HG02973 (cell line): ENCODE data around the gene CMKLR1.

ENCODE experiments used
- ATAC-seq: cut with Tn5 transposase; IDR thresholded peaks from one replicate; pipeline ENCODE4 v1.9.1; 2021; ENCODE audit warnings: moderate library complexity; ENCODE audit not compliant: unreplicated experiment

Gene CMKLR1

GRCh38 chr12:108363165-108363564 lies 24.1 kb upstream of the CMKLR1 start:
- ATAC-seq = no peak

DNA sequence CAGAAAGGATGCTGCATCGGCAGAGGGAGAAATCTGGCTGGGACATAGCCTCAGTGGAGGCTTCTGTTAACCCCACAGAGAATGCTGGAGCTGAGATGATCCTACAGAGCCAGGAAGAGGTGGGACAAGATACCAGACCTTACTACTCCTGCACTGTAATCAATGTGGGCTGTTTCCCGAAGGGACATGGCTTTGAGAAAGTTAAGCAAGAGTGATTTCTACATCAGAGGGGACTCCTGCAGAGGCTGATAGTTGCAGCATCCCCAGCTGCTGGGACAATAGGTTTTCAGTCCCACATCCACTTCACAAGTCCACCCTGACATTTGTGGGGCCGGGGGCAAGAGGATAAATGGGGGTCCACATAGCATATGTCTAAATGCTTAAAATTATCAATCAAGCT lies 22.5 kb upstream of the CMKLR1 start:
- no peak for ATAC-seq

DNA sequence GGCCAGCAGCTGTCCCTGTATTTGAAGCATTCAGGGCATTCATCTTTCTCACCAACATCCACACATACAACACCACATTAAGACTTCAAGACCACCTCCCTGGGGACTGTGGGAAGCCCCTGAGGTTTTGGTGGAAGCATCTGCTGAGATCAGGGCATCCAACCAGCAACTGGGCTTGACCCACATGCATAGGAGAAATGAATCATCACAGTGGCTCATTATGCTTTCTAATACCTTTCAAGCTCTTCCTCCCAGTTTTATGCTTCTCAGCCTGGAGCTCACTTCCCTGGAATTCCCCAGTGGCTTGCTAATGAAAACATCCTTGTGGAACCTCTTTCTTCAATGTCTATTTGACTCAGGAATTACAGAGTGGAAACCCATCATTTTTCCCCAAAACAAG lies 21.4 kb upstream of the CMKLR1 start:
- no peak for ATAC-seq

DNA sequence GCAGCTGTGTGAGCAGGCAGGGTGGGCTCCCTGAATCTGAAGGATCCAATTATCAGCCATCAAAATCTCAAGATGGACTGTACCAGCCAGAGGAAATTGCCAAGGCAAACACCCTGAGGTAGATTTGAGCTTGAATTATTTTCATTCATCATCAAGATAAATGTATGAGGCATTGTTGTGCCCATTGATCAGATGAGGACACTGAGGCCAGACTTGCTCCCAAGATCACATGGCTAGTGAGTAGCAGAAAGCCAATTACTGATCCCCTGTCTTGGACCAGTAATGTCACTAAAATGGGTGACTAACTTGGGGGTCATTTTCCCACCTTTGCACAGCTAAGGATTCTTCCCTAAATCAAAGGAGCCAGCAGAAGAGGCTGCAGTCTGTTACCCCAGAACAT lies 20.9 kb upstream of the CMKLR1 start:
- no peak for ATAC-seq

DNA sequence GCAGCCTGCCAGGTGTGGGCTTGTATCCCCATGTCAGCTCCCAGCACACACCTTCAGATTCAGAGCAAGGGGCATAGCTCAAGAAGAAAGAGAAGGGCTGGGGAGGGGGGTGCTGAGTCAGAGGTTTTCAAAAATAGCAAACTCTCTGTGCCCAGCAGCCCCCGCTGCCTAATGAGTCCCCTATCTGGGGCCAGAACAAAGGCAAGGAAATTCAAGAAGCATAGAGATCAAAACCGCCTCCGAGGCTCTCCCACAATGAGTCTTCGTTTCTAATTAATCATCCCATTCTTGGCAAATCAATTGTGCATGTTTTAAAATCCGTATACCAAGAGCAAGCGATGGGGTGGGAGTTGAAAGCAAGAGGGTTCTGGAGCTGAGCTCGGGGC lies 19.5 kb upstream of the CMKLR1 start:
- ATAC-seq = no peak

DNA sequence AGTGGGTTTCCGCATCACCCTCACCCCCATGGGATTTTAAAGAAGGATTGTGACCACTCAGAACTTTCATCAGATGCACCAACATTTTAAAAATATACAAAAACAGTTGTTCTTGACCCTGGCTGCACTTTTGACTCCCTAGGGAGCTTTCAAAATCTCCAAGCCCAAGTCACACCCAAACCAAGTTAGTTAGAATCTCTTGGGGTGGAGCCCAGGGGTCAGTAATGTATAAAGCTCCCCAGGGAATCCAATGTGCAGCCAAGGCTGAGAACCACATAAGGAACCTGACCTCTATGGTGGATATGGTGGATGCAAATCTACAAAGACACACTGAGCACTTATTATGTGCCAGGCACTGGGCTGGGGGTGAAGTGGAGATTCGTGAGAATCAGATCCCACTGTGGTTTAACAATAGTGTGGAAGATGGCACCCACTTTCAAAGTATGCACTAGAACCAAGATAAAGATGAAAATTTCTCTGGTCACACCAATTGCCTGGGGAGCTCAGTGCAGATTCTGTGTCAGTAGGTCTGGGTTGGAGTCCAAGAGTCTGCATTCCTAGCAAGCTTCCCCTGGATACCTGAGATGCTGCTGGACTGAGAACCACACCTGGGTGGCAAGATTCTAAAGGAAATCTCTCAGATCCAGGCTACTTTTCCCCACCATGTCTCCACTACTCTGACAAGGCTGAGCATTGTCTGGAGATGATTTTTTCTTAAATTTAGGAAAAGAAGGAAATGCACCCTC lies 18.9 kb upstream of the CMKLR1 start:
- ATAC-seq = no peak

- ATAC-seq = no peak
These were observed 18.0 kb upstream of the CMKLR1 start for GRCh38 chr12:108356835-108357806.

- ATAC-seq = no peak
These were observed 16.0 kb upstream of the CMKLR1 start for GRCh38 chr12:108355069-108355468.

GRCh38 chr12:108352591-108352990 lies 13.5 kb upstream of the CMKLR1 start:
- no peak for ATAC-seq

- ATAC-seq = no peak
These were observed 11.4 kb upstream of the CMKLR1 start for GRCh38 chr12:108350511-108350910.

- no peak for ATAC-seq
These were observed 10.2 kb upstream of the CMKLR1 start for GRCh38 chr12:108349278-108349688.

- no peak for ATAC-seq
These were observed 9.7 kb upstream of the CMKLR1 start for GRCh38 chr12:108348842-108349241.

- no peak for ATAC-seq
These were observed 7.9 kb upstream of the CMKLR1 start for GRCh38 chr12:108346727-108347710.

GRCh38 chr12:108345716-108346633 lies 6.9 kb upstream of the CMKLR1 start:
- no peak for ATAC-seq

- ATAC-seq = no peak
These were observed 3.9 kb upstream of the CMKLR1 start for GRCh38 chr12:108342985-108343384.

GRCh38 chr12:108341854-108342847 lies 3.0 kb upstream of the CMKLR1 start:
- ATAC-seq = no peak

GRCh38 chr12:108341356-108341755 lies 2.2 kb upstream of the CMKLR1 start:
- ATAC-seq = no peak

DNA sequence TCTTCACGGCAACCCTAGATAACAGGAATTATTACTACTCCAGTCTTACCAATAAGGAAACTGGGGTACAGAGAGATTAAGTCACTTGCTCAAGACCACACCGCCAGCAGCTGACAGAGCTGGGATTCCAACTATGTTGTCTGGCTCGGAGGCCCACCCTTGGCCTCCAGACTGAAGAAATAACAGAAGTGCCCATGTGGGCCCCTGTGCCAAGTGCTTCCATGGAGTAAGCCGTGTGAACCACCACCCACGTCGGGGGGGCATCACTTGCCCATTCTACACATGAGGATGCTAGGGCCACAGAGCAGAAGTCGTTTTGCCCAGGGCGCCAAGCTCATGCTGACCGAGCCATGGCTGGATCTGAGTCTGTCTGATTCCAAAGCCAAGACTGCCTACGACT lies 926 bp upstream of the CMKLR1 start:
- ATAC-seq = no peak
